CD14-positive monocyte (primary cell): ENCODE data around the gene PRDM1. TPM values are rescaled to one million over a fixed set of nuclear protein-coding genes. Genes with fewer than 3 reads are reported as not detected.
A peak's percentile ranks its signal among the peaks of the same experiment; 100 is the strongest.

ENCODE experiments used
- DNase-seq, 3 donors: peaks; one replicate each; pipeline ENCODE4 v3.0.0-alpha.2; 2011 to 2022
- H2AFZ ChIP-seq: 2 replicates; pipeline ENCODE4 v1.6.0; 2012; ENCODE audit warnings: mild to moderate bottlenecking, low read depth, low read length, inconsistent platforms; ENCODE audit not compliant: insufficient read depth, poor library complexity, severe bottlenecking
- H3K27ac ChIP-seq, 2 donors: 1 replicate in 1 of 2; 2 replicates in 1 of 2; pipeline ENCODE4 v1.5.1; 2012 to 2013; ENCODE audit warnings: low read length in 2 of 2, control low read depth in 1 of 2, inconsistent platforms in 1 of 2, low read depth in 1 of 2, mild to moderate bottlenecking in 1 of 2
- H3K27me3 ChIP-seq, 2 donors: one replicate each; pipeline versions ENCODE4 v1.6.0 to v1.6.1; 2011 to 2013; ENCODE audit warnings: low read length in 2 of 2; ENCODE audit not compliant: control insufficient read depth in 2 of 2, insufficient read depth in 2 of 2
- H3K36me3 ChIP-seq, 2 donors: replicated peaks in 1 of 2; 1 replicate in 1 of 2; 2 replicates in 1 of 2; pipeline versions ENCODE4 v1.5.1 to v1.6.1; 2012 to 2013; ENCODE audit warnings: low read length in 2 of 2, control low read depth in 1 of 2, inconsistent platforms in 1 of 2, mild to moderate bottlenecking in 1 of 2; ENCODE audit not compliant: insufficient read depth in 2 of 2, control insufficient read depth in 1 of 2
- H3K4me1 ChIP-seq, 2 donors: 1 replicate in 1 of 2; 2 replicates in 1 of 2; pipeline versions ENCODE4 v1.5.1 to v1.6.1; 2012 to 2013; ENCODE audit warnings: low read length in 2 of 2, control low read depth in 1 of 2, inconsistent platforms in 1 of 2, mild to moderate bottlenecking in 1 of 2, moderate library complexity in 1 of 2; ENCODE audit not compliant: insufficient read depth in 2 of 2, control insufficient read depth in 1 of 2
- H3K4me2 ChIP-seq: replicated peaks from 2 replicates; pipeline ENCODE3; 2012; ENCODE audit warnings: low read length, moderate library complexity, mild to moderate bottlenecking; ENCODE audit not compliant: poor library complexity, severe bottlenecking; ENCODE audit errors: extremely low read depth
- H3K4me3 ChIP-seq, 3 experiments: fragments of 200-600 bp in 1 of 3; sonication (generic) in 1 of 3; replicated peaks in 1 of 3; 1 replicate in 2 of 3; 2 replicates in 1 of 3; pipeline ENCODE4 v1.5.1; 2011 to 2013; ENCODE audit warnings: low read length in 3 of 3, mild to moderate bottlenecking in 3 of 3, control low read depth in 2 of 3, low read depth in 2 of 3, inconsistent platforms in 1 of 3, moderate library complexity in 1 of 3
- H3K79me2 ChIP-seq: 2 replicates; pipeline ENCODE4 v1.6.0; 2012; ENCODE audit warnings: mild to moderate bottlenecking, control low read depth, inconsistent platforms, low read length, moderate library complexity; ENCODE audit not compliant: insufficient read depth
- H3K9ac ChIP-seq: 2 replicates; pipeline ENCODE4 v1.6.0; 2017; ENCODE audit warnings: low read length, mild to moderate bottlenecking; ENCODE audit not compliant: insufficient read depth, poor library complexity, severe bottlenecking
- H3K9me3 ChIP-seq, 2 donors: replicated peaks in 1 of 2; 1 replicate in 1 of 2; 2 replicates in 1 of 2; pipeline versions ENCODE4 v1.5.1 to v1.6.1; 2012 to 2013; ENCODE audit warnings: low read length in 2 of 2, control low read depth in 1 of 2; ENCODE audit not compliant: control insufficient read depth in 1 of 2, insufficient read depth in 1 of 2
- H4K20me1 ChIP-seq: 2 replicates; pipeline ENCODE4 v1.6.0; 2012; ENCODE audit warnings: mild to moderate bottlenecking, low read length, control low read depth, moderate library complexity; ENCODE audit not compliant: insufficient read depth
- H3K27ac Mint-ChIP-seq, 7 donors: one replicate each; pipeline ENCODE4 v1.8.0; 2020; ENCODE audit warnings: mild to moderate bottlenecking in 7 of 7, mixed read lengths in 7 of 7, moderate library complexity in 6 of 7, inconsistent platforms in 2 of 7
- H3K27me3 Mint-ChIP-seq, 3 donors: one replicate each; pipeline ENCODE4 v1.8.0; 2021 to 2022; ENCODE audit warnings: low read depth in 3 of 3, mild to moderate bottlenecking in 3 of 3, mixed read lengths in 3 of 3, moderate library complexity in 3 of 3, inconsistent platforms in 1 of 3
- H3K36me3 Mint-ChIP-seq, 2 donors: one replicate each; pipeline ENCODE4 v1.8.0; 2020; ENCODE audit warnings: mixed read lengths in 2 of 2, inconsistent platforms in 1 of 2, mild to moderate bottlenecking in 1 of 2
- H3K4me1 Mint-ChIP-seq: one replicate; pipeline ENCODE4 v1.8.0; 2020; ENCODE audit warnings: mild to moderate bottlenecking, mixed read lengths
- H3K4me3 Mint-ChIP-seq, 2 donors: one replicate each; pipeline ENCODE4 v1.8.0; 2020; ENCODE audit warnings: mild to moderate bottlenecking in 2 of 2, mixed read lengths in 2 of 2, moderate library complexity in 1 of 2
- H3K9me3 Mint-ChIP-seq, 7 donors: one replicate each; pipeline ENCODE4 v1.8.0; 2020 to 2022; ENCODE audit warnings: mixed read lengths in 7 of 7, mild to moderate bottlenecking in 6 of 7, moderate library complexity in 6 of 7, inconsistent platforms in 2 of 7
- WGBS: methylation state at CpG from one replicate; pipeline ENCODE4 v1.1.5; 2013; ENCODE audit warnings: missing lambda C conversion rate; ENCODE audit not compliant: insufficient coverage; 5-methylcytosine and 5-hydroxymethylcytosine counted together
- intact Hi-C, 2 donors: fragments of 100-400 bp; cut with micrococcal nuclease; formaldehyde crosslinking; loops; one replicate each; pipeline versions ENCODE4 v1.15.0 to v1.15.1; 2023
- polyA plus RNA-seq, 3 donors: library from polyadenylated mRNA; depleted of rRNA in 1 of 3; unstranded in 2 of 3; stranded (reverse) in 1 of 3; fragments of 300-500 nt in 2 of 3; fragments of >200 nt in 1 of 3; fragmentation: Illumina TruSeq in 2 of 3; gene quantifications; 1 replicate in 2 of 3; 2 replicates in 1 of 3; pipeline ENCODE4 v1.2.3, GENCODE V29; 2012 to 2021
- TF ChIP-seq, protein P1 (sequence below): fragments of 200-600 bp; IDR thresholded peaks from one replicate; pipeline ENCODE4 v1.8.0; 2022; ENCODE audit warnings: antibody characterized with exemption, mild to moderate bottlenecking

PRDM1 gene
- polyA plus RNA-seq, 3 donors = 1.8 to 14.9 (median 5.2) TPM

DNA sequence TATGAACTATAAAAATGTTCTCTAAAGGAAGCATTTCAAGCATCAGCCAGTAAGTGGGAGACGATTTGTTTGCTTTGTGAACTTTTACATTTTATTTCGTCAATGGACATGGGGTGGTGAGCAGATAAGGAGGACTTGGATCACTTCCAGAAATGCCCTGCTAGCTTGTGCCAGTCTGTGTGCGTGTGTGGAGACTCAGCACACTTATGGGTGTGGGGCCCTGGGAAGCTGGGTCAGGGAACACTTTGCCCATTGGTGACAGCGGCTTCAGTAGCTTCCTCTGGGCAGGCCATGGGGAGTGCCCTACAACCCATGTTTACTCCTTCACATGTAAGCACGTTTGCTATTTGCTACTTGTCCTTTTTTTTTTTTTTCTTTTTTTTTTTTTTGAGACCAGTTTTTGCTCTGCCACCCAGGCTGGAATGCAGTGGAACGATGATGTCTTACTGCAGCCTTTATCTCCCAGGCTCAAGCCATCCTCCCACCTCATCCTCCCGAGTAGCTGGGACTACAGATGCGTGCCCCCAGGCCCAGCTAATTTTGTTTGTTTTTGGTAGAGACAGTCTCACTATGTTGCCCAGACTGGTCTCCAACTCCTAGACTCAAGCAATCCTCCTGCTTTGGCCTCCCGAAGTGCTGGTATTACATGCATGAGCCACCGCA is 24.2 kb downstream of the PRDM1 start:
- Mint-ChIP-seq H3K27me3 (peaks cover 0 to 3% (median 2%) of the 10 kb centered on the region in 3 donors), H3K4me3 (no peak overlapping the region), H3K4me1 (peaks cover 33% of the 10 kb centered on the region), H3K27ac (no peak overlapping the region), H3K9me3 (peaks cover 0 to 2% (median 0%) of the 10 kb centered on the region in 7 donors), H3K36me3 (peaks cover 27 to 31% of the 10 kb centered on the region in 2 donors)
- Histone ChIP-seq H3K36me3 (peaks cover 14 to 30% of the 10 kb centered on the region in 2 donors), H3K4me1 (peaks cover 8 to 11% of the 10 kb centered on the region in 2 donors), H3K27ac (no peak overlapping the region), H3K27me3 (no peaks in the 10 kb centered on the region), H3K4me2 (no peak overlapping the region), H3K4me3 (no peak overlapping the region), H4K20me1 (no peaks in the 10 kb centered on the region), H3K9ac (no peak overlapping the region), H2AFZ (no peak overlapping the region), H3K79me2 (no peaks in the 10 kb centered on the region), H3K9me3 (no peaks in the 10 kb centered on the region)
- 100% methylated on average over 1 of the region's 10 CpGs for WGBS
- DNase-seq = no peak
- intact Hi-C loops = no loop called here
- TF ChIP-seq, protein P1, sequence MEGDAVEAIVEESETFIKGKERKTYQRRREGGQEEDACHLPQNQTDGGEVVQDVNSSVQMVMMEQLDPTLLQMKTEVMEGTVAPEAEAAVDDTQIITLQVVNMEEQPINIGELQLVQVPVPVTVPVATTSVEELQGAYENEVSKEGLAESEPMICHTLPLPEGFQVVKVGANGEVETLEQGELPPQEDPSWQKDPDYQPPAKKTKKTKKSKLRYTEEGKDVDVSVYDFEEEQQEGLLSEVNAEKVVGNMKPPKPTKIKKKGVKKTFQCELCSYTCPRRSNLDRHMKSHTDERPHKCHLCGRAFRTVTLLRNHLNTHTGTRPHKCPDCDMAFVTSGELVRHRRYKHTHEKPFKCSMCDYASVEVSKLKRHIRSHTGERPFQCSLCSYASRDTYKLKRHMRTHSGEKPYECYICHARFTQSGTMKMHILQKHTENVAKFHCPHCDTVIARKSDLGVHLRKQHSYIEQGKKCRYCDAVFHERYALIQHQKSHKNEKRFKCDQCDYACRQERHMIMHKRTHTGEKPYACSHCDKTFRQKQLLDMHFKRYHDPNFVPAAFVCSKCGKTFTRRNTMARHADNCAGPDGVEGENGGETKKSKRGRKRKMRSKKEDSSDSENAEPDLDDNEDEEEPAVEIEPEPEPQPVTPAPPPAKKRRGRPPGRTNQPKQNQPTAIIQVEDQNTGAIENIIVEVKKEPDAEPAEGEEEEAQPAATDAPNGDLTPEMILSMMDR = no peak

DNA sequence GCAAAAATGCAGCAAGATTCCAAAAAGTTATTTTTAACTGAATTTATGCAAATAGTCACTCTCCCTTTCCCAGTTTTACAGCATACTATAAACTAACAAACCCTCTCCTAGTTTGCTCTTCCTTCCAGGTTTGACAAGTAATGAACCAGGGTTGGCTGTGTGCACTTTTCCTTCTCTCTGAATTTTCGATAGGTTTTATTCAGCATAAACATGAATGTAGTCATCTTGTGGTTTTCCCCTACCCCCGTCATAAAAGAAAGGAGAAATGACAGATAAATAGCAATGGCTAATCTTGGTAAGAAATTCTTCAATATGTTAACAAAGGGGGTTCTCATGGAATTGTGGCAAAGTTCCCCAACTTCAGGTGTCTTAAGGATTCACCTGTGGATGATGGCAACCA is 26.3 kb downstream of the PRDM1 start:
- peak overlapping the region in 1 of 2 donors; percentile 69 for H3K4me3 Mint-ChIP-seq
- peak in 1 of 3 donors; percentile 34 for DNase-seq
- Histone ChIP-seq H3K4me1 (peaks cover 14 to 18% of the 10 kb centered on the region in 2 donors), H3K4me2 (no peak overlapping the region), H3K27me3 (no peaks in the 10 kb centered on the region), H3K9ac (no peak overlapping the region), H3K36me3 (peaks cover 0 to 9% of the 10 kb centered on the region in 2 donors), H3K4me3 (no peak overlapping the region), H3K79me2 (no peaks in the 10 kb centered on the region), H3K27ac (no peak overlapping the region), H2AFZ (peak overlapping the region; percentile 49), H4K20me1 (no peaks in the 10 kb centered on the region), H3K9me3 (no peaks in the 10 kb centered on the region)
- peaks cover 6 to 10% of the 10 kb centered on the region in 2 donors for H3K36me3 Mint-ChIP-seq
- intact Hi-C loops = no loop called here
- peak overlapping the region in 1 of 7 donors; percentile 50 for H3K27ac Mint-ChIP-seq
- 0% methylated on average over 1 of the region's 2 CpGs for WGBS
- H3K9me3 Mint-ChIP-seq = no peaks in the 10 kb centered on the region
- peaks cover 33% of the 10 kb centered on the region for H3K4me1 Mint-ChIP-seq
- H3K27me3 Mint-ChIP-seq = peaks cover 0 to 3% (median 2%) of the 10 kb centered on the region in 3 donors
- TF ChIP-seq, protein P1 = no peak
